OCI-M1 (cell line): ENCODE measurements around the gene BACE2.
"Not testable (repeated sequence)": the region's sequence is repeated elsewhere in the genome, so short reads cannot be mapped to it uniquely, and the experiment has no call there.

Experiments
- DNase-seq: peaks from one replicate; lab custom pipeline; 2025; lab: John Stamatoyannopoulos, UW

Gene BACE2

DNA sequence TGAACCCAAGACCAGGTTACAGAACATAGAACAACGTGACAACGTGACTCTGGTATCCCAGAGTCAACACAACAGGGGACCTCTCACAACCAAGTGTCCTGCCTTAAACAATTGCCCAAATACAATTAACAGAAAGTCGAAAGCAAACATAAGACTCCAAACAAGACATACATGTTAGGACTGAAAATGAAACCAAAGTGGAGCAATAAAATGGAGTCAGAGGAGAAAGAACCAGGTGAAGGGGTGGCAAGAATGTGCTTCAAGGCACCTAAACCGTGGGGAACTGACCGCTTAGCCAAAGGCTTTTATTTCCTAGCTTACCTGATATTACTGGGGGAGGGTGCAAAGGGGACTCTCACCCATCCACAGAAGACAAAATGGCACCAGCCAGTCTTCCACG lies 17.8 kb downstream of the BACE2 start:
- no peak for DNase-seq

DNA sequence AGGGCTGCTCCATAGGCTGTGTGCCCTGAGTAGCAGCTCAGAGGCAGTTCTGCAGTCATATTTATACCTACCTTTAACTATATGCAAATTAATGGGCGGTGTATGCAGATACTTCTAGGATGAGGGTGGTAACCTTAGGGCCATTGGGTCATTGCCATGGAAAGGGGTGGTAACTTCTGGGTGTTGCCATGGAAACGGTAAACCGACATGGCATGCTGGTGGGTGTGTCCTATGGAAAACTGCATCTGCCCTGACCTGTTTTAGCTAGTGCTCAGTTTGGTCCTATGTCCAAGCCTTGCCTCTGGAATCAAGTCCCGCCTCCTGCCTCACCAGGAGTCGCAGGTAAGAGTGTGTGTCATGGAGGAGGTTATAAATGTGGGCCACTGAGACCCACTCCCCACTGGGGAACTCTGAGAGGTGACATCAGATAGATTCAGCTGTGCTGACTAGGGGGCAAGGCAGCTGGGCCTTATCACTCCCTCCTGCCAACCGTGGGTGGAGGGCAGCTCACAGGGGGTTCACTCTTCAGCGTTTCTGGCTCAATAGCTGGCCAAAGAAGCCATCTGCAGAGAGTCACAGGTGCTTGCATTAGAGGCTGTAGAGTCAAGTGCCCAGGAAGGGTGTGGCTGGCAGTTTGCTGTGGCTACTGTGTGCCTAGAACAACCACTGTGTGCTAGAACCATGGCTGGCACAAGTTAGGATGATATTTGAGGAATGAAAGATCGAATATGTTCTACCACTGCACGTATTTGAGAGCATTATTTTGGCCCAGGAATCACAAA lies 19.0 kb downstream of the BACE2 start:
- no peak for DNase-seq

DNA sequence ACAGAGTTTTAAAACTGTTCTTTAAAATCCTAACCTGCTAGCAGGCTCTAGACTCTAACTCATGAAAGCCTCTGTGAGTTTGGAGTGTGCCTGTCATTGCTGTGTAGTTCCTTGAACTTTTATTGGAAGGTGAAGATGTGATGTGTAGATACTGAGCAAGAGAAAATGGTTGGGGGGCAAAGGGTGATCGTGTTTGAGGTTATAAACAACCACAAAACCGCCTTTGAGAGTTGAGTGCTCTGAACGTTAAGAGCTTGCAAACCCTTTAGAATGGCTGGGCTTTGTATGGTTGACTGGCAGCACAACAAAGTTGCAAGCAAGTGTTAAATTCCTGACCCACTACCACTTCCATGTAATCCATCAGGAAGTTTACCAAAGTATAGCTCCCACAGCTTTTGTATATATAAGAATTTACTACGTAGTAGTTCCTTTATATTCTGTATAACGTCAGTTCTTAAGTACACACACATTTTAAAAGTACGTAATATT lies 19.6 kb downstream of the BACE2 start:
- DNase-seq, result no peak

DNA sequence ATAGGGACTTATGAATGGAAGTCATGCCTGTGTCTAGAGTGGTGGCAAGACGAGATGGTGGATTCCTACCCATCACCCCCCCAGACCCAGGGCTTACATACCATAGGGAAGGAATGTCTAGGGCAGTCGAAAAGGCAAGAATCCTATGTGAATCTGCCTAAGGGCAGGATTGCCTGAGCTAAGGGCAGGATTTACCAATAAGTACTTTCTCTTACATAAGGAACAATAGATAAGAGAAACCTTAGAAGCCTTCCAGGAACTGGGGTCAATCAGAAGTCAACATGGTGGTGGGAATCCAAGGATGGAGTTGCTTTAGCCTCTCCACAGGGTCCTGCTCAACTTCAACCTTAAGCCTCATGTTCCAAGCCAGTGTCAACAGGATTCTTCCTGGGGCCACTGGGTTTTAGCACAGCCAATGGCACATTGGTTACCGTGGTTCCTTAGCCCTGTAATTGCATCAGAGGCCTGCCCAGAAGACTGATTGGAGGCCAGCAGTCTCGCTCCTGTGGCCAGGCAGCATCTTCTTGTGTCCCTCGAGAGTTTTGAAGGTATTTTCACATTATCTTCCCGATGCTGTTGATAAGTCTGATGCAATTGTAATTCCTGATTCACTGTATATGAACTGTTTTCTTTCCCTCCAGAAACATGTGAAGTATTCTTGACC lies 20.7 kb downstream of the BACE2 start:
- peak; percentile 30 for DNase-seq

DNA sequence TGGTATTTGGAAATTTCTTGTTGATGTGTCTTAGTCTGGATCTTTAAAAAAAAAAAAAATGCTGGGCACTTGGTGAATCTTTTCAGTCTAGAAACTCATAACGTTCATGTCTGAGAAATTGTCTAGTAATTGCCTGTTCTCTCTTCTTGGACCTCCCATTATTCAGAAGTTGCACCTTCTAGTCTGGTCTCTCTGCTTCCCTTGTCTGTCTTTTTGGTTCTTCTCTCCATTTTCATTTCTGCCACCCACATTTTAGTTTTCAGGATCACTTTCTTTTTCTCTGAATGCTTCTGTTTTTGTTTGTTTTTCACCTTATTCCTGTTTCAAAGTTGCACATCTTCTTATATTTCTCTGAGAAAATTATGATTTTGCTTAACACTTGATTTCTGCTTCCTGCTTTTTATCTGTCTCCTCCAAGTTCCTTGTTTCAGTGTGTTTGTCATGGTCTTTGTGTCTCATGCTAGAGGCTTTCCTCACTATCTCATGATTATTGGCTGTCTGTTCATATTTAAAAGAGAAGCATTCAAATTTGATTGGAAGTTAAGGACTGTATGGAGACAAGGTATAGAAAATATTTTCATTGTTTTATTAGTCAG lies 21.3 kb downstream of the BACE2 start:
- DNase-seq, result peak; percentile 4

DNA sequence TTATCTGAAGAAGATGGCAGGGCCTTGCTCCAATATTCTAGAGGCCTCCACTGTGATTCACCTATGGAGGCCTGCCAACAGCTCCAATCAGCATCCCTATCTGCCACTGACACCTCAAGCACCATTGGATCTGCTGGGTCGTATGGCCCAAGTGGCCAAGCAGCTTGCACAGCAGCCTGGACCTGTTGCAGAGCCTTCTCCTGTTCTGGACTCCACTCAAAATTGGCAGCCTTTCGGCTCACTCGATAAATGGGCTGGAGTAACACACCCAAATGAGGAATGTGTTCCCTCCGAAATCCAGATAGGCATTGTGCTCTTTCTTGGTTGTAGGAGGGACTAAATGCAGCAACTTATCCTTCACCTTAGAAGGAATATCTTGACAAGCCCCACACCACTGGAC lies 24.6 kb downstream of the BACE2 start:
- DNase-seq, result not testable (repeated sequence)

DNA sequence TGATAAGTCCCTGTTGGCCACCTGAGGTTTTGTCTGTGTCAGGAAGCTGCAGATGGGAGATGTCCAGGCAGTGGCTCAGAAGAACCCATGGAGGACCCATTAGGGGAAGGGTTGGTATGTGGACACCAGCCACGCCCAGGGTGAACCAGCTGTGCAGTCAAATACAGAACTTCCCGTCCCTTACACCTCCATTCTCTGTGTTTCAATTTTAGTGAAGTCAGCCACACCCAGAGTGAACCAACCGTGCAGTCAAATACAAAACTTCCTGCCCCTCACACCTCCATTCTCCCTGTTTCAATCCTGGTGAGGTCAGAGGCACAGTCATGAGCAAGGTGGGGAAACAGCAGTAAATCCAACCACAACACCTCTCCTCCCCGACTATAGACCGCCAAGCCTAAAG lies 27.4 kb downstream of the BACE2 start:
- no peak for DNase-seq

DNA sequence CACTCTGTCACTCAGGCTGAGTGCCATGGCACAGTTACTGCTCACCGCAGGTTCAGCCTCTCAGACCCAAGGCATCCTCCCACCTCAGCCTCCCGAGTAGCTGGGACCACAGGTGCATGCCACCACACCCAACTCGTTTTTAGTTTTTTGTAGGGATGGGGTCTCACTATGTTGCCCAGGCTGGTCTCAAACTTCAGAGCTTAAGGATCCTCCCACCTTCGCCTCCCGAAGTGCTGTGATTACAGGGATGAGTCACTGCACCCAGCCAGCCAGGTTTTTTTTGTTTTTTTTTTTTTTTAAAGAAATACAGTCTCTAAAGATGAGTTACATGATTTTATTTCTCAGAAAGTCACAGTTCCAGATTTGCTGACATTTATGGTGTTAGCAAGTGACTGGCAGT lies 29.0 kb downstream of the BACE2 start:
- no peak for DNase-seq

DNA sequence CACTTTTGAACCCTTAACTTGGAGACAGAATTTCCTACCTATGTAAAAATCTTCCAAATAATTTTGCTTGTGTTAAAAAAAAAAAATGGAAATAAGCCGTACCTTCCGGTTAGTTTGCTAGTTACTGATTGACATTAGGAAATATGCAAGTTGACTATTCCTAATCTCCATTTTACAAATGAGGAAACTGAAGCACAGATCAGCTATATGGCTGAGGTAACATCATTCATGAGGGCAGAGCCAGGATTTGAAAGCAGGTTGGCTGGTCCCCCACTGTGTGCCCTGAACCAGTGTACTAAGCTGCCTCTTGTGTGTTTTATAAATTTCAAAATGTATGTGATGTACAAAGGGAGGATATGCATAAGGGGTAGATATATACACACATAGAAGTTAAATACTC lies 29.6 kb downstream of the BACE2 start:
- no peak for DNase-seq

DNA sequence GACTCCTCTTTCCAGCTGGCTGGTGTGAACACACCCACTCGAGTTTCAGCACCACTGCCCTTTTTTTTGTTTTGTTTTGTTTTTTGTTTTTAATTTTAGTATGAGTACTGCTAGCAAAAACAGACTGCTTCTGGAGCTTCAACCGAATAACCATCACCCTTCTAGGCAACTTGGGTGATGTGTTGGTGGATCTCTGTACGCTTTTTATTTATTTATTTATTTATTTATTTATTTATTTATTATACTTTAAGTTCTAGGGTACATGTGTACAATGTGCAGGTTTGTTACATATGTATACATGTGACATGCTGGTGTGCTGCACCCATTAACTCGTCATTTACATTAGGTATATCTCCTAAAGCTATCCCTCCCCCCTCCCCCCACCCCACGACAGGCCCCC lies 30.7 kb downstream of the BACE2 start:
- DNase-seq, result not testable (repeated sequence)

DNA sequence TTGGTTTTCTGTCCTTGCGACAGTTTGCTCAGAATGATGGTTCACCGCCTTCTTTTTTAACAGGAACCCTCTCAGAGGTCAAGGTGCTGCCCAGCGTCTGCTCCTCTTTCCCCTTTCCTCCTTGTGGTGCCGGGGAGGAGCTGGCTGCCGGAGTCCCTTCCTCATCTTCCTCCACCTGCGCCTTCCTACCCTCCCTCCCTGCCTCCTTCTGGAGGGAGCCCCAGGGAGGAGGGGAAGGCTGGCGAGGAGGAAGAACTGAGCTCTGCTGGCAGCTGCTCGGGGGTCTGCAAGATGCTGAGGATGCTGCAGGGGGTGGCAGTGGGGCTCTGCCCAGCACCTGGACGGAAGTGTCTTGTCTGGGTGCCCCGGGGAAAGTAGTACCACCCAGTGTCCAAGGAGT lies 31.2 kb downstream of the BACE2 start:
- no peak for DNase-seq

DNA sequence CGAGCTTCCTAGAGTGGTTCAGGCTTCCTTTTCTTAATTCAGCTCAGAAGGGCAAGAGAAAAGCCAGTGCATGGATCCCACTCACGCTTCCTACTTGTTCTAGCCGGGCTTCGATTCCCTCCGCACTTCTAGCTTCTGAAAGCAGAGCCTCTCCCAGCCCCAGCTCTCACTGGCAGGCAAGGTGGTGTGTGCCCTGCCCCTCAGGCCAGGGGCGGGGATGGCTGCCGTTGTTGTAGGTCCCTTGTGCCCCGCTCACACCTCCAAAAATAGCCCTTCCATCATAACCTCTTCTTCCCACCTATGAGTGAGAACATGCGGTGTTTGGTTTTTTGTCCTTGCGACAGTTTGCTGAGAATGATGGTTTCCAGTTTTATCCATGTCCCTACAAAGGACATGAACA lies 31.6 kb downstream of the BACE2 start:
- DNase-seq, result no peak

DNA sequence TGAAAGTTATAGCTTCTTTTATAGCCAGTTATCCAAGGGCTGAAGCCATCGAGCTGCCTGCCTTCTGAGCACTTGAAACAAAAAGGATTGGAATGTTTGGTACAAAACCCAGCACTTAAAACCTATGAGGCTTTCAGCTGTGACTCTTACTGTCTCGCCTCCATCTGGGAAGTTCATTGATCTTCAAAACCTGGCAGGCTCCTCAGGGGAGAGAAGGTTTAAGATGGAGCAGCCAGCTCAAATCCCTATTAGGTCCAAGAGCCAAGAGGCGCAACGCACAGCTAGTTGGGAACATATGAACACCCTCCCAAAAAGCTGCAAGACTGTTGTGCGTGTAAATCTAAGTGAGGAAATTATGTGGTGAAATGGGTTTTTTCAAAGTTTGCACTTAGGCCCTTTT lies 33.4 kb downstream of the BACE2 start:
- no peak for DNase-seq

DNA sequence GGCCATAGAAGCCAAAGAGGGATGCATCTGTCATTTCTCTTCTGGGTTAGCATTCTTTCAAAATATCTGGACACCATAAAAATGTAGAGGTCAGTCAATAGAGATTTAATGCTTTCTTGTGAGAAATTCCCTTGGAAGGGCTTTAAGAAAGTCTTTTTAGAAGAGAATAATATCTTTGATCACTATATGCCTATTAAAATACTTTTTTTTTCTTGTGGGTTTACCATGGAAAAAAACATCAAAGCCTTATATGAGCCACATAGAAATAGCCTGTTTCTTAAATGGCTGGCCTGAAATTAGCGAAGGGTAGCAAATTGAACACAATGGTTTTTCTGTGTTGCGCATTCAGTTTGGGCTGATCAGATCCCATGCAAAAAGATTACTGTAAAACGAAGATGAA lies 36.8 kb downstream of the BACE2 start:
- no peak for DNase-seq

DNA sequence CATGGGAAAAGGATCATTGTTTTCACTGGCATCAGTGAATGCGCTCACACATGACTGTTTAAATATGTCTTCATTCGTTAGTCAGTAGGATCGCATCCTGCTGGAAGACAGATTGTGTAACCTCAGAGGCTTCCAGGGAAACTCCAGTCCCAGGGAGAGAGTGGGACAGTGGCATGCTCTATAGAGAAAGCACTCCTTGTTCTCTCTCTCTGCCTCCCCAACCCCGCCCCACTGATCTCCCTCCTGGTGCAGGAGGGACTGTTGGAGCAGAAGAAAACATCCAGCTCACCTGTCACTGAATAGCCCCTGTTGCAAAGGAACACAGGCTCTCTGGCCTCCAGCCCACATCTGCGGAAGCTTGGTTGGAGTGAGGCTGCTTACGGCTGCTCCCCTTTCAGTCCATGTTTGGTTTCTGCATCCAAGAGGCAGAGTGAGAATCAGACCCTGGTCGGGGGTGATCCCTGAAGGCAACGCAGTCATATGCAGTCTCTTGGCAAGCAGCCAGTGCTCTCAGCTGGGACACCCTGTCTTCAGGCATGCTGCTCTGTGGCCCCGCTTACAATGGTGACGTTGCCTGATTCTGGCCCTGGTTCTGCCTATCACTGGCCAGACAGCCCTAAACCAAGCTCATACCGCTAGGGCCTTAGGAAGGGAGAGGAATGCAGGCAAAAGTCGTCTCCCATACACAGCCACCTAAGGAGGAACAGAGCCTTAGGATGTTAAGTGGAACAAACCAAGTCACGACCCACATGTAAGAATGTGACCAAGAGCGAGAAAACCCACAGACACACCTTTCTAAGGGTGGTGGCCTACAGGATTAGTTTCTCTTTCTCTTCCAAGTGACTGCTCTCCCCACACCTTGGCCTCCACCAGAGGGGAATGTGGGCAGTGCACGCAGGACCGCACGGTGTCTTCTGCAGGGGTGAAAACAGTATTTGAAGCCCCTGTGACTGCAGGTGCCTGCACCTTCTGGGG lies 39.7 kb downstream of the BACE2 start:
- no peak for DNase-seq

DNA sequence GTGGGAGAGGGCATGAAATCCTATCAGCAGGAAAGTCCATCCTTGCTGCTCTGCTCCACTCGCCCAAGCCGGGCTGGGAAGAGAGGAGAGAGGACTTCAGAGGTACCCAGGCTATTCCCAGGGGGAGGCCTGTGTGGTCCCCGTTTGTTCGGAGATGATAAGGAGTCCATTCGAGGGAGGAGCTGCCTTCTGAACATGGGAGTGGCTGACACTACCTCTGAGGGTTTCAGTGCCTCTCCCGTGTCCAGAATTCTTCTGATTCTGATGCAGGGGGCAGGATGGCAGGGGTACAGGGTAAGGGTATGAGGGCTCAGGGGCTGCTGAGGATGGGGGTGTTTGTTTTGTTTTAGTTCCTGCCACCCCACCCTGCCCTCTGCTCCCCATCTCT lies 40.4 kb downstream of the BACE2 start:
- DNase-seq, result no peak

DNA sequence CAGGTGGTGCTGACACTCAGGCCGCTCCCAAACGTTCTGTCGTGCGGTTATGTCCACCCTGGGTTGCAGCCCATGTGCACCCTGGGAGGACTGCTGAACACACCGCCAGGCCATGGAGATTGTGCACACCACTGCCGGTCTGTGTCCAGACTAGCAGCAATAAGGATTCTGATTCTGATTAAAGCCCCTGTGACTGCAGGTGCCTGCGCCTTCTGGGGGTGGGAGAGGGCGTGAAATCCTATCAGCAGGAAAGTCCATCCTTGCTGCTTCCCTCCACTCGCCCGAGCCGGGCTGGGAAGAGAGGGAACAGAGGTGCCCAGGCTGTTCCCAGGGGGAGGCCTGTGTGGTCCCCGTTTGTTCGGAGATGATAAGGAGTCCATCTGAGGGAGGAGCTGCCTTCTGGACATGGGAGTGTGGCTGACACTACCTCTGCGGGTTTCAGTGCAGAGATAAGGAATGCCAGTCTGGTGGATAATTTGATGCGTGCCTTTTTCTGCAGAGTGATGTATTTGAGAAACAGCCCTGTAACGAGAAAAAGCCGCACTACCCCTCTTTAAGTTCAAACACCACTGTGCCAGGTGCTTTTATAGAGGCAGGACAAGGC lies 41.2 kb downstream of the BACE2 start:
- peak; percentile 39 for DNase-seq

DNA sequence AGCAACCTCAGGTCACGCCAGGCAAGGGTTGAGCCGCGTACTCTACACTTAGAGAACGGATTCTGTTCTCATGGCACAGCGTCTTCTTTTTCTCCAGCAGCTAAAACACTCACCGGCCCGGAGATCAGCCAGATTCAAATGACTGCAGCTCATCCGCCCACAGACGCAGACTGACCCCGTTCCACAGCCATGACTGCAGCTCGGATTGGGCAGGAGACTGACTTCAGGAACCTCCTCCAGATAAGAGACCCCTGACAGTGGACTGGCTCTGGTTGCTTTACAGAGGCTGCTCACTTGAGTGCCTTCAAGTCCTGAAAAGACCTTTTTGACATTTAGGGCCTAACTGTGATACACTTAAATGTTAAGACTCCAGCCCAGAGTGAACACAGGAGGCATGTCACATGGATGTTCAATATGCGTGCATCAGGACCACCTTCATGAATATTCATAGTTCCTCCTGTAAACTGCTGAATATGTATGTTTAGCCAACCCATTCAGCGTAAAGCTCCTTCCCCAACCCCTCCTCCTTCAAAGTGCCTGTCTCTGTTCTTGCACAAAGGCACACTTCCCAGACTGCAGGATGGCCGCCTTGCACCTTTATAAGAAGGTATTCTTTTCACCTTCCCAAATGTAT lies 42.6 kb downstream of the BACE2 start:
- DNase-seq, result no peak

DNA sequence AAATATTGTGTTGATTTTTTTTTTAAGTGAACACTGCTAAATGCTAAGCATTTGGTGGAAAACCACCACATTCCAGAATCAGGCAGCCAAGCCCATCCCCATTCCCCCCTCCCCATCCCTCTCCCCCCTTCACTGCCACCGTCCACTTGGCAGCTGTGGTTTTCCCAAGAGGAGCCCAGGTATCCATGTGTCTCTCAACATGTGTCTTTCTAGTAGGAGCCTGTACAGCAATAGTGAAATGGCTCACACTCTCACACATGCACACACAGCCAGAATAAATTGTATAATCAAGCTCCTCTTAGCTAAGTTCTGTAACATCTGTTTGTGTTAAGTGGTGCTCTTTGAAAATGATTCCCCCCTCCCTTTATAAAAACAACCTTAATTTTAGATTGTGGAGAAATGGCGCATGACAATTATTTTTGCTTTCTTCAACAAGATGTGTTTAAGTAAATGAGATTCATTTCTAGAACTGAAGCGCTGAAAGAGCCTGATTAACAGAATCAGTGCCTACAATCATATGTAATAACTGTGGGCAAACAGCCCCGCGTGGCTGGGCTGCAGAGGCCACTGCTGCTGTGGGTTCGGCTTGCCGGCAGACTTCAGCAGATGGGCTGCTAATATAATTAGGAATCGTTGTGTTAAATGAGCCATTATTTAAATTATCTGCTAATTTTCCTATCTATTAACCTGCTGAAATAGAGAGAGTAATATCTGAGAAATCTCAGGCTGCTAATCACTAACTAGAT lies 43.3 kb downstream of the BACE2 start:
- DNase-seq, result no peak

DNA sequence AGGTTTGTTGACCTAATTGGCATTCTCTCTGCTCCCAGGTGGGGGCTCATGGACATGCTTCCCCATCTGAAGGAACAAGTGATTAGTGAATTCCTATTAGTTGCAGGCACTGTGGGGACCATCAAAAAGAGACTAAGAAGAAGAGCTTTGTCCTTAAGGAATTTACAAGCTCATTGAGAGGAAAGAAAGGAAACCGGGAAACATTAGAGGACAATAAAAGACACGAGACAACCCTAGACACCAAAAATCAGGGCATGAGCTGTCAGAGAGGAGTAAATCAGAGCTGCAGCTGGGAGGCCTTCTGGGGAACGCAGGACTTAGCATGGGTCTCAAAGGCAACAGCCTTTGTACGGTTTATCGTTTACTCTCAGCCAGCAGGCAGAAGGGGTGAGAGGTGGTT lies 45.1 kb downstream of the BACE2 start:
- no peak for DNase-seq
